Smooth muscle cell (in vitro differentiated cells): Measurements from ENCODE around the gene CLEC1A. TPM values are rescaled to one million over a fixed set of nuclear protein-coding genes. Genes with fewer than 3 reads are reported as not detected.

ENCODE experiments used
- DNase-seq: peaks from one replicate; lab custom pipeline; 2025; ENCODE audit not compliant: unreplicated experiment; lab: John Stamatoyannopoulos, UW
- H2AFZ ChIP-seq: fragments of 200-600 bp; sonication (generic); 2 replicates; pipeline ENCODE4 v1.6.0; 2016; ENCODE audit warnings: antibody characterized with exemption, low read depth, mild to moderate bottlenecking
- H3F3A ChIP-seq: fragments of 200-600 bp; sonication (generic); 2 replicates; pipeline ENCODE4 v1.6.0; 2017; ENCODE audit warnings: antibody characterized with exemption, low read depth
- H3K27ac ChIP-seq: fragments of 200-600 bp; sonication (generic); 2 replicates; pipeline ENCODE4 v1.5.1; 2016; ENCODE audit warnings: low read depth, mild to moderate bottlenecking
- H3K27me3 ChIP-seq: fragments of 200-600 bp; sonication (generic); 2 replicates; pipeline ENCODE4 v1.6.1; 2016; ENCODE audit warnings: low read depth, mild to moderate bottlenecking
- H3K36me3 ChIP-seq: fragments of 200-600 bp; sonication (generic); 2 replicates; pipeline ENCODE4 v1.5.1; 2016; ENCODE audit warnings: low read depth
- H3K4me1 ChIP-seq: fragments of 200-600 bp; sonication (generic); 2 replicates; pipeline ENCODE4 v1.5.1; 2016; ENCODE audit warnings: low read depth
- H3K4me2 ChIP-seq: fragments of 200-600 bp; sonication (generic); 2 replicates; pipeline ENCODE4 v1.6.0; 2016; ENCODE audit warnings: mild to moderate bottlenecking
- H3K4me3 ChIP-seq: fragments of 200-600 bp; sonication (generic); 2 replicates; pipeline ENCODE4 v1.5.1; 2016; ENCODE audit warnings: mild to moderate bottlenecking
- H3K79me2 ChIP-seq: fragments of 200-600 bp; sonication (generic); 2 replicates; pipeline ENCODE4 v1.6.0; 2016; ENCODE audit warnings: low read depth, mild to moderate bottlenecking
- H3K9ac ChIP-seq: fragments of 200-600 bp; sonication (generic); 2 replicates; pipeline ENCODE4 v1.6.0; 2016; ENCODE audit warnings: low read depth
- H3K9me3 ChIP-seq: fragments of 200-600 bp; sonication (generic); replicated peaks from 2 replicates; pipeline ENCODE4 v1.5.1; 2016; ENCODE audit warnings: low read depth
- H4K20me1 ChIP-seq: fragments of 200-600 bp; sonication (generic); 2 replicates; pipeline ENCODE4 v1.6.0; 2016; ENCODE audit warnings: low read depth
- CTCF ChIP-seq: fragments of 200-600 bp; sonication (generic); IDR thresholded peaks from 2 replicates; pipeline ENCODE4 v1.5.1; 2017; ENCODE audit warnings: borderline replicate concordance, mild to moderate bottlenecking, antibody characterized with exemption; ENCODE audit not compliant: insufficient read depth, poor library complexity, severe bottlenecking
- WGBS: methylation state at CpG from one replicate; pipeline ENCODE4 v1.1.7; 2016; ENCODE audit warnings: low lambda C conversion rate; 5-methylcytosine and 5-hydroxymethylcytosine counted together
- polyA plus RNA-seq: library from polyadenylated mRNA; unstranded; fragments of >200 nt; fragmentation: Nextera tagmentation; extraction: Ambion mirVana; gene quantifications from 2 replicates; pipeline ENCODE4 v1.2.1, GENCODE V29; 2016
- total RNA-seq: library from RNA; depleted of rRNA; stranded (reverse); fragments of >200 nt; gene quantifications from 2 replicates; pipeline ENCODE4 v1.2.3, GENCODE V29; 2014

Gene CLEC1A
- total RNA-seq (0.40 TPM in 1 of 2 replicates, not detected in the other), polyA plus RNA-seq (0.70 TPM in 1 of 2 replicates, not detected in the other)

GRCh38 chr12:10098791-10099190 lies at the start of gene CLEC1A:
CLEC1A (minus strand) TSS chr12:10098985; CDS start chr12:10098922, 63 bp downstream.
- TF ChIP-seq CTCF, result no peak
- Histone ChIP-seq H2AFZ (peak within 1 kb of the TSS; percentile 70), H3K4me3 (no peak within 1 kb of the TSS), H4K20me1 (no peaks in the 10 kb centered on the region), H3K27ac (no peak within 1 kb of the TSS), H3K27me3 (no peaks in the 10 kb centered on the region), H3F3A (peaks cover 7% of the 10 kb centered on the region), H3K9me3 (no peaks in the 10 kb centered on the region), H3K4me1 (no peaks in the 10 kb centered on the region), H3K4me2 (no peak within 1 kb of the TSS), H3K9ac (no peak within 1 kb of the TSS), H3K36me3 (no peaks in the 10 kb centered on the region), H3K79me2 (no peaks in the 10 kb centered on the region)
- 52% methylated on average over 10 of the region's 10 CpGs for WGBS
- no peak for DNase-seq

- H2AFZ ChIP-seq, result no peak overlapping the region
- H3K9me3 ChIP-seq, result no peaks in the 10 kb centered on the region
- no peaks in the 10 kb centered on the region for H4K20me1 ChIP-seq
- H3K27me3 ChIP-seq, result no peaks in the 10 kb centered on the region
- H3K36me3 ChIP-seq, result no peaks in the 10 kb centered on the region
- no peaks in the 10 kb centered on the region for H3K4me1 ChIP-seq
- no peak overlapping the region for H3K9ac ChIP-seq
- no peak for DNase-seq
- H3K27ac ChIP-seq, result no peak overlapping the region
- H3K4me2 ChIP-seq, result no peak overlapping the region
- no peak overlapping the region for H3K4me3 ChIP-seq
- 92% methylated on average over 5 of the region's 5 CpGs for WGBS
- no peak for TF ChIP-seq CTCF
- H3K79me2 ChIP-seq, result no peaks in the 10 kb centered on the region
- no peaks in the 10 kb centered on the region for H3F3A ChIP-seq
Observed at GRCh38 chr12:10147714-10148403, 49.1 kb upstream of the CLEC1A start.

DNA sequence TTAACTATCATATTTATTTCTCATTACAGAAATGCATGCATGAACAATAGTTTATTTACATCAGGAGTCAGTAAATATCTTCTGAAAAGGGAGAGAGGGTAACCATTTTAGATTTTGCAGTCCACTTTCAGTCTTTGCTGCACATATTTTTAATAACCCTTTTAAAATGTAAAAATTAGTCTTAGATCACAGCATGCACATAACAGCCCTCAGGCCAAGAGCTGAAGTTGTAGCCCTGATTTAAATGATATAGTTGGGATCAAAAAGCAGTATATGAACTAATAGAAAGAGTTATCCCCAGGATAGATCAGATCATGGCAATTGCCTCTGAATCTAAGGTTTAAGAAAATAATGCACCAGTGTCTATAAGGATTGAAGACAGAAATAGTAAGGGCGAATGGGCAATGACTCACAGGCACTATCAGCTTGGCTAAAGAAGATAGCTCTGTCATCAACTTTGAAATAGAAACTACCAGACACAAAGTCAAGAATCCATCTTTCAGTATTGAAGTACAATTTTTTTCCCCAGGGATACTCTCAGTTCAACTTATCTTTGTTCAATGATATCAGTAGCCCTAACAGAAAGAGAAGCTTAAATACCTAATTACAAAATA lies 44.3 kb upstream of the CLEC1A start:
- H3K4me2 ChIP-seq, result peak overlapping the region; percentile 45
- H3K27me3 ChIP-seq, result no peaks in the 10 kb centered on the region
- H3K9me3 ChIP-seq, result no peaks in the 10 kb centered on the region
- no peaks in the 10 kb centered on the region for H3K4me1 ChIP-seq
- no peak overlapping the region for H3K9ac ChIP-seq
- no peak for TF ChIP-seq CTCF
- no peak overlapping the region for H3K4me3 ChIP-seq
- peak overlapping the region; percentile 12 for H3K27ac ChIP-seq
- no peaks in the 10 kb centered on the region for H4K20me1 ChIP-seq
- H3F3A ChIP-seq, result no peaks in the 10 kb centered on the region
- no peak for DNase-seq
- 0% methylated on average over 1 of the region's 1 CpG for WGBS
- H3K79me2 ChIP-seq, result no peaks in the 10 kb centered on the region
- H2AFZ ChIP-seq, result no peak overlapping the region
- no peaks in the 10 kb centered on the region for H3K36me3 ChIP-seq
